Activated T-cell treated with anti-CD3 and anti-CD28 coated beads, Interleukin-2, amount 50 U/mL, for 1 hour (primary cell): Measurements from ENCODE around the gene SIK3.
"Not testable (repeated sequence)": the region's sequence is repeated elsewhere in the genome, so short reads cannot be mapped to it uniquely, and the experiment has no call there.

Source experiments
- DNase-seq: peaks from one replicate; pipeline ENCODE4 v3.0.0-alpha.2; 2020

Gene SIK3

GRCh38 chr11:116813170-116813569 is 285.1 kb downstream of the SIK3 start:
- no peak for DNase-seq

GRCh38 chr11:116812109-116812508 is 286.1 kb downstream of the SIK3 start:
- no peak for DNase-seq

GRCh38 chr11:116811194-116811593 is 287.0 kb downstream of the SIK3 start:
- DNase-seq = no peak

- no peak for DNase-seq
These were observed 289.7 kb downstream of the SIK3 start for GRCh38 chr11:116808262-116809175.

GRCh38 chr11:116807601-116808261 is 290.5 kb downstream of the SIK3 start:
- no peak for DNase-seq

GRCh38 chr11:116804001-116804400 is 294.2 kb downstream of the SIK3 start:
- no peak for DNase-seq

- DNase-seq = not testable (repeated sequence)
These were observed 296.6 kb downstream of the SIK3 start for GRCh38 chr11:116801662-116802061.

- DNase-seq = no peak
These were observed 297.6 kb downstream of the SIK3 start for GRCh38 chr11:116800610-116801009.

GRCh38 chr11:116798368-116798767 is 299.9 kb downstream of the SIK3 start:
- no peak for DNase-seq

- DNase-seq = no peak
These were observed 300.4 kb downstream of the SIK3 start for GRCh38 chr11:116797816-116798215.

- no peak for DNase-seq
These were observed 301.7 kb downstream of the SIK3 start for GRCh38 chr11:116796548-116796947.

- no peak for DNase-seq
These were observed 303.4 kb downstream of the SIK3 start for GRCh38 chr11:116794851-116795250.

- no peak for DNase-seq
These were observed 304.5 kb downstream of the SIK3 start for GRCh38 chr11:116793772-116794097.
